Stomach (tissue), 9 donors: Measurements from ENCODE around the gene PPY. TPM values are rescaled to one million over a fixed set of nuclear protein-coding genes. Genes with fewer than 3 reads are reported as not detected.

Experiments
- DNase-seq, 2 donors: peaks; one replicate each; pipeline versions ENCODE4 v3.0.0 to v3.0.0-alpha.2; 2013 to 2019
- H3K27ac ChIP-seq, 5 donors: fragments of 200-600 bp in 4 of 5; sonication (generic) in 4 of 5; one replicate each; pipeline ENCODE4 v1.5.1; 2013 to 2019; ENCODE audit warnings: mild to moderate bottlenecking in 1 of 5, moderate library complexity in 1 of 5
- H3K27me3 ChIP-seq, 3 donors: fragments of 200-600 bp; sonication (generic); one replicate each; pipeline ENCODE4 v1.5.1; 2017 to 2019; ENCODE audit warnings: mixed run types in 1 of 3
- H3K36me3 ChIP-seq, 4 donors: fragments of 200-600 bp; sonication (generic); 1 replicate in 3 of 4; 2 replicates in 1 of 4; pipeline ENCODE4 v1.5.1; 2016 to 2019
- H3K4me1 ChIP-seq, 4 donors: fragments of 200-600 bp; sonication (generic); one replicate each; pipeline ENCODE4 v1.5.1; 2016 to 2019
- H3K4me3 ChIP-seq, 4 donors: fragments of 200-600 bp; sonication (generic) in 3 of 4; one replicate each; pipeline ENCODE4 v1.5.1; 2016 to 2019; ENCODE audit warnings: mild to moderate bottlenecking in 1 of 4
- H3K9me3 ChIP-seq, 4 donors: fragments of 200-600 bp; sonication (generic); one replicate each; pipeline ENCODE4 v1.5.1; 2016 to 2019
- EP300 ChIP-seq: sonication (generic); formaldehyde crosslinking; IDR thresholded peaks from one replicate; pipeline ENCODE4 v1.6.1; 2017; ENCODE audit warnings: antibody characterized with exemption
- POLR2A ChIP-seq, 4 donors: fragments of 450-650 bp; IDR thresholded peaks; one replicate each; pipeline ENCODE4 v1.6.1; 2016; ENCODE audit warnings: antibody characterized with exemption in 4 of 4, control low read depth in 2 of 4, mild to moderate bottlenecking in 1 of 4, moderate library complexity in 1 of 4
- POLR2AphosphoS5 ChIP-seq, 3 donors: sonication (generic); formaldehyde crosslinking; IDR thresholded peaks; one replicate each; pipeline ENCODE4 v1.6.1; 2016; ENCODE audit warnings: antibody characterized with exemption in 3 of 3
- WGBS, 5 donors: extraction: QIAGEN DNeasy Blood & Tissue Kit in 3 of 5; methylation state at CpG; one replicate each; pipeline versions ENCODE4 v1.1.5 to v1.1.7; 2013 to 2018; 5-methylcytosine and 5-hydroxymethylcytosine counted together
- intact Hi-C: fragments of 100-400 bp; cut with DNase I; formaldehyde crosslinking; loops from one replicate; pipeline ENCODE4 v1.15.1; 2023; ENCODE audit warnings: low total_unique reads
- polyA plus RNA-seq, 3 donors: library from polyadenylated mRNA; stranded (reverse); fragments of 200-250 nt; gene quantifications; one replicate each; pipeline ENCODE4 v1.2.3, GENCODE V29; 2013
- total RNA-seq, 5 donors: library from RNA; depleted of rRNA; stranded (reverse); fragments of >200 nt; gene quantifications; one replicate each; pipeline versions ENCODE4 v1.1.0 to v1.2.3, GENCODE V29; 2014 to 2016
- TF ChIP-seq, protein P1 (sequence below), 7 experiments: fragments of 450-650 bp in 4 of 7; fragments of 200-600 bp in 3 of 7; sonication (generic) in 3 of 7; IDR thresholded peaks; one replicate each; pipeline ENCODE4 v1.5.1; 2016 to 2019; ENCODE audit warnings: antibody characterized with exemption in 7 of 7, control low read depth in 2 of 7, mild to moderate bottlenecking in 1 of 7
- donor health status: healthy with polysubstance abuse.
- donor health status: Bipolar disorder and iron deficiency.
- donor health status: healthy.

PPY gene
- total and polyA plus RNA-seq, 8 donors, result not detected

DNA sequence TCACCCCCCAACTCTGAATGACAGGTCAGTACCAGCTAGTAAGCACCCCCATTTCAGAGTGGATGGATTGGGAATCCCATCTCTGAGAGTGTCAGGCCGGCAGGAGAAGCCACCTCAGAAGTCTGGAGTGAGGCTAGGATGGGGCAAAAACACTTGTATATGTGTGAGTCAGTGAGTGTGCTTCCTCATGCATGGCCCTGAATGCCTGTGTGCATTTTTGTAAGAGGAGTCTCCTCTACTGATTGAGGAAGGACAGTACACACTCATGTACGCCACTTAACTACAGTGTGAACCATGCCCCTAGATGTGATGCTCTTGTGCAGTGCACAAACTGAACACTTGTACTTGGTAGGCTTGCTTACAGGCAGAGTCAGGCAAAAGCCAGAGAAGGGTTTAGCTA, 39.9 kb upstream of the PPY start:
- Histone ChIP-seq H3K27ac (no peak overlapping the region), H3K36me3 (no peaks in the 10 kb centered on the region), H3K9me3 (no peaks in the 10 kb centered on the region), H3K27me3 (peaks cover 4 to 84% (median 25%) of the 10 kb centered on the region in 3 donors), H3K4me1 (peaks cover 13 to 18% (median 17%) of the 10 kb centered on the region in 4 donors), H3K4me3 (no peak overlapping the region)
- WGBS, 5 donors, result 80 to 98% (median 91%) methylated on average over 2 of the region's 2 CpGs
- TF ChIP-seq POLR2AphosphoS5 (IDR thresholded peaks at IDR 0.05) (no peak), EP300 (no peak), POLR2A (IDR thresholded peaks at IDR 0.05) (no peak)
- TF ChIP-seq, protein P1, sequence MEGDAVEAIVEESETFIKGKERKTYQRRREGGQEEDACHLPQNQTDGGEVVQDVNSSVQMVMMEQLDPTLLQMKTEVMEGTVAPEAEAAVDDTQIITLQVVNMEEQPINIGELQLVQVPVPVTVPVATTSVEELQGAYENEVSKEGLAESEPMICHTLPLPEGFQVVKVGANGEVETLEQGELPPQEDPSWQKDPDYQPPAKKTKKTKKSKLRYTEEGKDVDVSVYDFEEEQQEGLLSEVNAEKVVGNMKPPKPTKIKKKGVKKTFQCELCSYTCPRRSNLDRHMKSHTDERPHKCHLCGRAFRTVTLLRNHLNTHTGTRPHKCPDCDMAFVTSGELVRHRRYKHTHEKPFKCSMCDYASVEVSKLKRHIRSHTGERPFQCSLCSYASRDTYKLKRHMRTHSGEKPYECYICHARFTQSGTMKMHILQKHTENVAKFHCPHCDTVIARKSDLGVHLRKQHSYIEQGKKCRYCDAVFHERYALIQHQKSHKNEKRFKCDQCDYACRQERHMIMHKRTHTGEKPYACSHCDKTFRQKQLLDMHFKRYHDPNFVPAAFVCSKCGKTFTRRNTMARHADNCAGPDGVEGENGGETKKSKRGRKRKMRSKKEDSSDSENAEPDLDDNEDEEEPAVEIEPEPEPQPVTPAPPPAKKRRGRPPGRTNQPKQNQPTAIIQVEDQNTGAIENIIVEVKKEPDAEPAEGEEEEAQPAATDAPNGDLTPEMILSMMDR (IDR thresholded peaks at IDR 0.05), result no peak
- intact Hi-C loops, result no loop called here
- no peak for DNase-seq

DNA sequence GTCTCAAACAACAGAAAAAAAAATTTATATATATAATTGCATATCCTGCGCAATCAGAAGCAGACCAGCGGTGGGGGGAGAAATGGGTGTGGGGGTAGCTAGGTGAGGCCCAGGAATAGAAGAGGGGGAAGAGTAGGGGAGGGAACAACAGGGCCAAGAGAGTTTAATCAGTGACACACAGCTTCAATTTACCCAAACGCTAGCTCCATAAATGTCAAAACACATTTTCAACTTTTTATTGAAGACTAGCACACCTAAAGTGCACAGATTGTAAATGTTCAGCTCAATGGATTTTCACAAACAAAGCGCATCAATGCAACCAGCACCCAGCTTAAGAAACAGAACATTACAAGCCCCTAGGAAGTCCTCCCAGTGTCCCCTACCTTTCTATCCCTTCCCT, 37.4 kb upstream of the PPY start:
- H3K27me3 ChIP-seq, result peaks cover 4 to 74% (median 20%) of the 10 kb centered on the region in 3 donors
- 81 to 92% (median 88%) methylated on average over 4 of the region's 4 CpGs for WGBS, 5 donors
- intact Hi-C loops, result no loop called here
- H3K27ac ChIP-seq, result no peak overlapping the region
- H3K4me1 ChIP-seq, result peaks cover 13 to 18% (median 17%) of the 10 kb centered on the region in 4 donors
- H3K4me3 ChIP-seq, result no peak overlapping the region
- no peaks in the 10 kb centered on the region for H3K9me3 ChIP-seq
- no peaks in the 10 kb centered on the region for H3K36me3 ChIP-seq
- TF ChIP-seq POLR2A (IDR thresholded peaks at IDR 0.05) (no peak), POLR2AphosphoS5 (IDR thresholded peaks at IDR 0.05) (no peak), EP300 (no peak)
- TF ChIP-seq, protein P1 (IDR thresholded peaks at IDR 0.05), result no peak
- no peak for DNase-seq

DNA sequence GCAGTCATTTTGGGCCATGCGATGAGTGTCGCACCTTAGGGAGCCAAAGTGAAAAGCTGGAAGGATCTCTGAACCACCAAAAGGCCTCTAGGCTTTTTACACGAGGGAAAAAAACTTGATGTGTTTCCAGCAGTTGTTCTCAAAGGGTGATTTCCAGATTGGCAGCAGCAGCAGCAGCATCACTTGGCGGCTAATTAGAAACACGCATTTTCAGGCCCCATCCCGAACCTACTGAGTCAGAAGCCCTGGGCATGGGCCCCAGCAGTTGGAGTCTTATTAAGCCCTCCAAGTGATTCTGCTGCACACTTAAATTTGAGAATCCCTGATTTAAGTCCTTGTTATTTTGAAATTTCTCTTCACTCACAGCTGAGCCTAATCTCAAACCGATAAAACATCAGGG, 36.7 kb upstream of the PPY start:
- 76 to 81% (median 80%) methylated on average over 7 of the region's 7 CpGs for WGBS, 5 donors
- no peaks in the 10 kb centered on the region for H3K9me3 ChIP-seq
- H3K4me3 ChIP-seq, result no peak overlapping the region
- H3K4me1 ChIP-seq, result peaks cover 11 to 12% (median 11%) of the 10 kb centered on the region in 4 donors
- TF ChIP-seq EP300 (no peak), POLR2AphosphoS5 (IDR thresholded peaks at IDR 0.05) (no peak), POLR2A (IDR thresholded peaks at IDR 0.05) (no peak)
- TF ChIP-seq, protein P1 (IDR thresholded peaks at IDR 0.05), result no peak
- peaks cover 4 to 74% (median 19%) of the 10 kb centered on the region in 3 donors for H3K27me3 ChIP-seq
- no peaks in the 10 kb centered on the region for H3K36me3 ChIP-seq
- intact Hi-C loops, result no loop called here
- no peak overlapping the region for H3K27ac ChIP-seq
- DNase-seq, result no peak

DNA sequence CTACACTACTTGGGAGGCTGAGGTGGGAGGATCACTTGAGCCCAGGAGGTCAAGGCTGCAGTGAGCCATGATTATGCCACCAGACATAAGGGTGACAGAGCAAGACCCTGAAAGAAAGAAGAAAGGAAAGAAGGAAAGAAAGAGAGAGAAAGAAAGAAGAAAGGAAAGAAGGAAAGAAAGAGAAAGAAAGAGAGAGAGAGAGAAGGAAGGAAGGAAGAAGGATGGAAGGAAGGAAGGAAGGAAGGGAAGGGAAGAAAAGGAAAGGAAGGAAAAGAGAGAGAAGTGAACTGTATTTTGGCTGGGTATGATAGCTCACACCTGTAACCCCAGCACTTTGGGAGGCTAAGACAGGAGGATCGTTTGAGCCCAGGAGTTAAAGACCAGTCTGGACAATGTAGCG, 35.8 kb upstream of the PPY start:
- Histone ChIP-seq H3K36me3 (no peaks in the 10 kb centered on the region), H3K9me3 (no peaks in the 10 kb centered on the region), H3K27ac (no peak overlapping the region), H3K4me1 (peaks cover 2% of the 10 kb centered on the region in 4 donors), H3K27me3 (peaks cover 0 to 73% (median 13%) of the 10 kb centered on the region in 3 donors), H3K4me3 (no peak overlapping the region)
- WGBS, 5 donors, result 71 to 94% (median 85%) methylated on average over 2 of the region's 2 CpGs
- DNase-seq, result no peak
- no peak for TF ChIP-seq EP300
- TF ChIP-seq, protein P1 (IDR thresholded peaks at IDR 0.05), result no peak
- TF ChIP-seq POLR2AphosphoS5 (IDR thresholded peaks at IDR 0.05), result no peak
- no peak for TF ChIP-seq POLR2A (IDR thresholded peaks at IDR 0.05)
- intact Hi-C loops, result no loop called here
